ENCODE data around the gene RHBDL3.

RHBDL3 gene

GRCh38 chr17:32266389-32267301 lies 1.0 kb downstream of the RHBDL3 start:
- no peak for DNase-seq

- no peak for DNase-seq
These were observed 2.1 kb downstream of the RHBDL3 start for GRCh38 chr17:32267690-32268205.

GRCh38 chr17:32268734-32269288 lies 3.2 kb downstream of the RHBDL3 start:
- no peak for DNase-seq

DNA sequence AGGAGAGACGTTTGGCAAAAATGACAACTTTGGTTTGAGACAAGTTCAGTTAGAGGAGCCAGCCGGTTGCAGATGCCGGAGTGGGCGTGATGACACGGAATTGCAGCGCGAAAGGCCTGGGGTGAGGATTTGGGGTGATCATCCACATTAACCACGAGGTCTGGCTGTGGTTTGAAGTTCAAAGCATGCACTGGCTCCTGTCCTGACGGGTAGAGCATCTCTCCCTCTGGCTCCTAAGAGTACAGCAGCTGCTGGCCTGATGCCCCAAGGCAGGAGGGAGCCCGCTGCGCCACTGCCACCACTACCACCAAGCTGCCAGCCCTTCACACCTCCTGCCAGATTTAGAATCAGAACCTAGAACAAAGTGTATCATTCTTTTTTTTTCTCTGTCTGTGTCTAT lies 3.7 kb downstream of the RHBDL3 start:
- no peak for DNase-seq

GRCh38 chr17:32271844-32272243 lies 6.2 kb downstream of the RHBDL3 start:
- DNase-seq = no peak

DNA sequence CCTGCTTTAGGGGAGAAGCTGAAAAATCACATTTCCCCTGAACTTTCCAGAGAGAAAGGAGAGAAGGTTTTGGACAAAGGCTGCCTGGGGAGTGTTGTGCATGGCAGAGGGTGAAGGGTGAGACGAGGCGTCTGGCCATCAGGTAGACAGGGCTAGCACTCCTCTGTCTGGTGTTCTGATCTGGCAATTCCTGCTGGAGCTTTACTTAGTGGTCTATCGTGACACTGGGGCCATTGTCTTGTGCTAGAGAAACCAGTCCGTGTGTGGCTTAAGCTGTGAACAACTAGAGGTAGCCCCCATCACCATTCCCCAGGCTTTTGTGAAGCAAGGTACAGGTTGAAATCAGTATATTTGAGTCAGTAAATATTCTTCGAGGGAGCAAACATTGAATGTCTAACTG lies 8.5 kb downstream of the RHBDL3 start:
- no peak for DNase-seq

DNA sequence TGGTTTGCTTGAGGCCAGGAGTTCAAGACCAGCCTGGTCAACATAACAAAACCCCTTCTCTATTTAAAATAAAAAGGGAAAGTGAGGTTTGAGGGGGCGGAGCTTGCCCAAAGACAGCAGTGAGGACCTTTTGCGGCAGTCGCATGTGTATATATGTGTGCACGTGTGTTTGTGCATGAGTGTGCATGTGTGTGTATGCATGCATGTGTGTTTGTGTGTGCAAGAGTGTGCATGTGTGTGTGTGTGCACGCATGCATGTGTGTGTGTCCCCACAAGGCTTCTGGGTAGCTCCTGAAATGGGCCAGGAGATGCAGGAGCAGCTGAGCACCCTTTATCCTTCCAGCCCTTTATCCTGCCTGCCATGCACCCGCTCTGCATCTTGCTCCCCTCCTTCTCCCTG lies 9.0 kb downstream of the RHBDL3 start:
- DNase-seq = no peak

DNA sequence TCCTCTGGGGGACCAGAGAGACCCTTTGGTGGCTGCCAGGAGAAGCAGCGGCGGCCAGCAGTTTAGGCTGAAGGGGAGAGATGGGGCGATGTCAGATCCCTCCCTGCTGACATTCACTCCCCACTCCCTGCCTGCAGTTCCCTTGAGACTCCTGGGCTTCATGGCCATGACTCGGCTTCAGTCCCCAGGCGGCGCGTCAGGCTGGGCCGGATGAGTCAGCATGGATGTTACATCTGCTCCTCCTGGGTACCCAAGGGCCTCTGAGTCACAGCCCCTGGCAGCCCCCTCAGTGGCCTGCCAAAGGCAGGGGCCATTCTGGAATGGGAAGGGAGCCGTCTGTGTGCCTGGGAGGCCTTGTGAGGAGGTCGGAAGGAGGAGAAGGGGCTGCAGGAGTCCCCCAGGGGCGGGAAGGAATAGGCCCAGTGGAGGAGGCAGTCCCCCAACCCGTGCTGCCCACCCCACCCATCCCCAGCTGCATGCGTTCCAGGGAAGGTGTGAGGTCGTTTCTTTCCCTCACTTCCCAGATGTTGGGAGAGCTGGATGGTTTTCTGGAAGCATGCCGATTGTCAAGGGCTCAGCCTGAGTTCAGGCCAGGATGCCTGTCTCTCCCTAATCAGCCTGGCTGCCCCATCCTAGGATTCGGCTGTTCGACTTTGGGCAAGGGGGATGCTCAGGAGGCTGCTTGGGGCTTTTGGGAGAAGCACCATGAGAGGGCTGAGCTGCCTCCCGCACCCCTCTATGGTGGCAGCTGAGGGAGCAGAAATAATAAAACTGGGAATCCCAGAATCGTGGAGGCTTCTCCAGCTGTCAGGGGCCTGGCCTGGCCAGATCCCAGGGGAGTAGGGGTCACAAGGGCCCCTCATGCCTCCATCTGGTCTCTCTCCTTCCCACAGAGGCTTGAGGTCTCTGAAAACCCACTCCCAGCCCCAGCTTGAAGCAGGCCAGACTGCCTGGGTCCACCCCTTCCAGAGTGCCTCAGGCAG lies 9.7 kb downstream of the RHBDL3 start:
- DNase-seq = peak; percentile 88

- DNase-seq = no peak
These were observed 10.6 kb downstream of the RHBDL3 start for GRCh38 chr17:32276171-32276601.

DNA sequence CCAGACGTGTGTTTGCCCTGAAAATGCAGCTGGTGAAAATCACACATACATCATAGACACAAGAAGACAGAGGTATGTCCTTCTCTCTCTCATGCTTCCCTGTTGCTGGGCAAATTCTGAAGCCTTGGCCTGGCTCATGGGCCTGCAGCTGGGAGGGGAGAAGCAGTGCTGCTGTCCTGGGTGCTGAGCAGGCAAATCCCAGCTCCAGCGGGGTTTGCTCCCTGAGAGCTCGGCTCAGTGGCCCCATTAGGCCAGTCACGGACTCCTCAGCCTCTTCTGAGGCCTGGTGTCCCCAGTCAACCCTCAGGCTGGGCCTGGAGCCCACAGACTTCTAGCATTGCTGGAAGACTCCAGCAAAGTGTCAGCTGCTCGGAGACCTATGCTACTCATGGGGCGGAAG lies 11.7 kb downstream of the RHBDL3 start:
- DNase-seq = peak; percentile 50

DNA sequence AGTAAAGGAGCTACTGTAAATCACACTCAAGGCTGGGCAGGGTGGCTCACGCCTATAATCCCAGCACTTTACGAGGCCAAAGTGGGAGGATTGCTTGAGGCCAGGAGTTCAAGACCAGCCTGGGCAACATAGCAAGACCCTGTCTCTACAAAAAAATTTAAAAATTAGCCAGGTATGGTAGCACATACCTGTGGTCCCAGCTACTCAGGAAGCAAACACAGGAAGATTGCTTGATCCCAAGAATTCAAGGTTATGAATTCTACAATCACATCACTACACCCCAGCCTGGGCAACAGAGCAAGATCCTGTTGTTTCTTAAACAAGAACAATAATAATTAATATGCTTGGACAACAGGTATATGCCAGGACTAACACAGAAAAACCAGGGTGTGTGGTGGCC lies 13.2 kb downstream of the RHBDL3 start:
- DNase-seq = no peak

GRCh38 chr17:32279891-32280716 lies 14.5 kb downstream of the RHBDL3 start:
- no peak for DNase-seq

- DNase-seq = no peak
These were observed 15.4 kb downstream of the RHBDL3 start for GRCh38 chr17:32281011-32281451.

GRCh38 chr17:32283745-32284201 lies 18.1 kb downstream of the RHBDL3 start:
- peak; percentile 53 for DNase-seq

GRCh38 chr17:32285306-32285705 lies 19.7 kb downstream of the RHBDL3 start:
- DNase-seq = no peak

DNA sequence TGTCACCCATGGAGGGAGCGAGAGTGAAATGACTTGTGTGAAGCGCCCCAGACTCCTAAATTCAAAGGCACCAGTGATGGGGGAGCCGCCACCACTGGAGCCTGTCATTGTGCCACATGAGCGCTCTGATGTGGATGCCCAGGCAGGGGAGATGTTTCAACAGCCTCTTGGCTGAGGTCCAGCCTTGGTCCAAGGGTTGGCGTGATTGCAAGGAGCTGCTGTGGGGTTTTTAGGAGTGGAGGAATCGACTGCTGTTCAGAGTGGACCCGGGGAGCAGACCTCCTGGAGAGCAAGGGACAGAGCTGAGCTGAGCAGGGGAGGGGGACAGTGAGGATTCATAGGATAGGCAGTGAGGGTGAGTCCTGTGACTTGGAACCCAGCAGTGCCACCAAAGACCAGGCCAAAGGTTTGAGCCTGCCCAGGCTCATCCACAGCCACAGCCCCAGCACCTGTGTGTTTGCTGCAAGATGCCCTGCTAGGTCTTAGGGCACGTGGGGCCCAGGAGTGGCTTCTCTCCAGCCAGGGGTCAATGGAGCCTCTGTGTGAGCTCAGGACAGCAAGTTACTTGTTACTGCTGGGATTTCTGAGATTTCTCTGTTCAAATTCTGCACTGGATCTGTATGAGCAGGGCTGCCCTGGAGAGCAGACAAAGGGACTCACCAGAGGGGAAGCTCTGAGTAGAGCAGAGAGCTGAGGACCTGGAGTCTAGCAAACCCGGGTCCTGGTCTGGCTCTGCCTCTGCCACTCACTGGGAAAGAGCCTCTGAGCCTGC lies 20.3 kb downstream of the RHBDL3 start:
- DNase-seq = no peak

- DNase-seq = no peak
These were observed 20.9 kb downstream of the RHBDL3 start for GRCh38 chr17:32286518-32286900.

GRCh38 chr17:32287804-32288511 lies 22.3 kb downstream of the RHBDL3 start:
- no peak for DNase-seq

- DNase-seq = no peak
These were observed 23.0 kb downstream of the RHBDL3 start for GRCh38 chr17:32288615-32289014.

DNA sequence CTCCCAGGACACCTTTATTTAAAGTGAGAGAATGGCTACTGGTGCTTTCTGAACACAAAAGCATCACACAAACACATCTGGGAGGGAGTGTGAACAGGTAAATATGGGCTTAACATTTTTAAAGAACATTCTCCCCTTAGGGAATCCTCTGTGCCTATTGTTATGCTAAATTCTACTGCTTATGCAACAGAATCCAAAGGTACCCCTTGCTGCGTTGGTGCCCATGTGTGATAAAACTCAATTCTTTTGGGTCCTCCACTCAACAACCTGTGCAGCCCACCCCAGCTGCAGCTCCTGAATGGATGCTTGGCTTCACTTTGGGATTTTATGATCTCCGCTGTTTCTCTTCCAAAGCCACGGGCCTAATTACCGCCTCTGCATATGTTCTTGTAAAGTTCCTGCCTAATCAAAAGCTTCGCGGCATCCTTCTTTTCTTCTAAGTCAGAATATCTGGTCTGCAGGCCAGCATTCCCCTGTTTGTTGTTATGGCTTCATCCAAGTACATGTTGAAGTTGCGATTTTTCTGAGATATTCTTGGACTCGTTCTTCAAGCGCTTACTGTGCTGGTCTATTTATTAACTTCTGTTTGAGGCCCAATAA lies 23.9 kb downstream of the RHBDL3 start:
- no peak for DNase-seq

Measured in fibroblast of upper back skin (primary cell).